Measurements from ENCODE around the gene PGAP6. TPM values are rescaled to one million over a fixed set of nuclear protein-coding genes. Genes with fewer than 3 reads are reported as not detected.
A peak's percentile ranks its signal among the peaks of the same experiment; 100 is the strongest.

PGAP6 gene
- total RNA-seq, 1 experiment from 2014 or later: 128 TPM

- Histone ChIP-seq H3K27me3 (ENCODE audit: control insufficient read depth, insufficient read depth, low read length) (no peaks in the 10 kb centered on the region), H3K36me3 (ENCODE audit: control insufficient read depth, insufficient read depth, low read length) (no peaks in the 10 kb centered on the region), H3K27ac (ENCODE audit: low read length) (peak overlapping the region; percentile 34; the same call in 1 of the 2 replicates), H3K4me3 (ENCODE audit: low read depth in 2 of 2, low read length in 2 of 2) (peak overlapping the region; percentile 45 to 54), H3K9me3 (ENCODE audit: control insufficient read depth, insufficient read depth, low read depth, low read length) (no peaks in the 10 kb centered on the region), H3K4me1 (ENCODE audit: control insufficient read depth, insufficient read depth, low read length) (peaks cover 8% of the 10 kb centered on the region)
- in situ Hi-C loops (cut with HindIII; ENCODE audit: low pct_unique_long_range_greater_than_20kb, low sequenced_read_pairs): no loop called here
- DNase-seq (ENCODE audit: low read depth, low spot score): no peak
- no TSS peak for BruUV-seq (replicated peaks)
- ChIA-PET CTCF (interaction anchor here (0.6 to 1.0 kb wide), 8 partner anchors 9 to 1642 kb away, joined by 3 to 6 read pairs (median 3); no protein-coding TSS in a partner anchor), POLR2A (interaction anchor here (0.6 kb wide), 2 partner anchors 12 to 133 kb away, joined by 3 to 4 read pairs; no protein-coding TSS in a partner anchor)
- intact Hi-C loops (cut with micrococcal nuclease; ENCODE audit: unreplicated experiment): no loop called here
- peak; percentile 9; the same call in 1 of the 2 replicates for ATAC-seq
- TF ChIP-seq TCF7L2 (IDR thresholded peaks at IDR 0.05; ENCODE audit: low read depth, low read length): no peak
- no peak for TF ChIP-seq POLR2AphosphoS5 (IDR thresholded peaks at IDR 0.05; ENCODE audit: low read depth, low read length)
- TF ChIP-seq REST (IDR thresholded peaks at IDR 0.05; ENCODE audit: insufficient read depth in 1 of 2, low read depth in 2 of 2, low read length in 1 of 2): no peak
- TF ChIP-seq SIN3A (IDR thresholded peaks at IDR 0.05; ENCODE audit: borderline replicate concordance, insufficient read depth, low read depth, low read length): no peak
- TF ChIP-seq CTCF (IDR thresholded peaks at IDR 0.05): no peak
These were observed 28.1 kb downstream of the PGAP6 start for GRCh38 chr16:353404-354290.

- no peak for TF ChIP-seq POLR2AphosphoS5 (IDR thresholded peaks at IDR 0.05; ENCODE audit: low read depth, low read length)
- TF ChIP-seq REST (IDR thresholded peaks at IDR 0.05; ENCODE audit: insufficient read depth in 1 of 2, low read depth in 2 of 2, low read length in 1 of 2): no peak
- TF ChIP-seq TCF7L2 (IDR thresholded peaks at IDR 0.05; ENCODE audit: low read depth, low read length): no peak
- TF ChIP-seq CTCF (IDR thresholded peaks at IDR 0.05): peak; percentile 89
- TF ChIP-seq SIN3A (IDR thresholded peaks at IDR 0.05; ENCODE audit: borderline replicate concordance, insufficient read depth, low read depth, low read length): 0 out of 2 replicates have a peak, but pooled peaks have one; percentile 29
These were observed 29.0 kb downstream of the PGAP6 start, which contains the start of gene AXIN1 for GRCh38 chr16:352547-353403. Gene AXIN1, minus strand, starts transcription at chr16:352723. Its CDS starts 5,698 bp downstream, at chr16:347025.

More at GRCh38 chr16:352547-353403, 29.0 kb downstream of the PGAP6 start, which contains the start of gene AXIN1:
- in situ Hi-C loops (cut with HindIII; ENCODE audit: low pct_unique_long_range_greater_than_20kb, low sequenced_read_pairs): no loop called here
- BruUV-seq (replicated peaks): no TSS peak
- H3K27ac ChIP-seq (ENCODE audit: low read length): peak within 1 kb of the TSS; percentile 83
- DNase-seq (ENCODE audit: low read depth, low spot score) (peak; percentile 39), ATAC-seq (peak; percentile 86)
- ChIA-PET CTCF (interaction anchor here (0.6 to 1.0 kb wide), 13 partner anchors 10 to 1643 kb away, joined by 3 to 9 read pairs (median 4); partner anchors contain the start of gene LUC7L), POLR2A (interaction anchor here (0.6 to 0.7 kb wide), 5 partner anchors 11 to 132 kb away, joined by 3 to 19 read pairs (median 6); no protein-coding TSS in a partner anchor)
- H3K4me3 ChIP-seq (ENCODE audit: low read depth in 2 of 2, low read length in 2 of 2): peak within 1 kb of the TSS; percentile 71 to 82
- H3K27me3 ChIP-seq (ENCODE audit: control insufficient read depth, insufficient read depth, low read length): no peaks in the 10 kb centered on the region
- H3K9me3 ChIP-seq (ENCODE audit: control insufficient read depth, insufficient read depth, low read depth, low read length): no peaks in the 10 kb centered on the region
- no peaks in the 10 kb centered on the region for H3K36me3 ChIP-seq (ENCODE audit: control insufficient read depth, insufficient read depth, low read length)
- intact Hi-C loops (cut with micrococcal nuclease; ENCODE audit: unreplicated experiment): no loop called here
- peaks cover 8% of the 10 kb centered on the region for H3K4me1 ChIP-seq (ENCODE audit: control insufficient read depth, insufficient read depth, low read length)
